Fibroblast of villous mesenchyme (primary cell): ENCODE data around the gene NAGLU. TPM values are rescaled to one million over a fixed set of nuclear protein-coding genes. Genes with fewer than 3 reads are reported as not detected.

Experiments used
- DNase-seq: peaks from one replicate; pipeline ENCODE4 v3.0.0-alpha.2; 2010; ENCODE audit warnings: low read depth
- H3K4me3 ChIP-seq: 2 replicates; pipeline ENCODE4 v1.5.1; 2011; ENCODE audit warnings: low read depth, mild to moderate bottlenecking, low read length
- small RNA-seq: library from RNA; depleted of rRNA; stranded (forward); fragments of <200 nt; gene quantifications from one replicate; pipeline ENCODE3, GENCODE V24; 2012
- total RNA-seq: library from RNA; depleted of rRNA; stranded (reverse); fragments of >200 nt; gene quantifications from 2 replicates; pipeline ENCODE4 v1.2.3, GENCODE V29; 2012
- TF ChIP-seq, protein P1 (sequence below): IDR thresholded peaks from 2 replicates; pipeline ENCODE4 v1.5.1; 2012; ENCODE audit warnings: low read depth, mild to moderate bottlenecking, low read length; ENCODE audit not compliant: insufficient read depth

Gene NAGLU
- total RNA-seq, 1 donor = 28.5 TPM

DNA sequence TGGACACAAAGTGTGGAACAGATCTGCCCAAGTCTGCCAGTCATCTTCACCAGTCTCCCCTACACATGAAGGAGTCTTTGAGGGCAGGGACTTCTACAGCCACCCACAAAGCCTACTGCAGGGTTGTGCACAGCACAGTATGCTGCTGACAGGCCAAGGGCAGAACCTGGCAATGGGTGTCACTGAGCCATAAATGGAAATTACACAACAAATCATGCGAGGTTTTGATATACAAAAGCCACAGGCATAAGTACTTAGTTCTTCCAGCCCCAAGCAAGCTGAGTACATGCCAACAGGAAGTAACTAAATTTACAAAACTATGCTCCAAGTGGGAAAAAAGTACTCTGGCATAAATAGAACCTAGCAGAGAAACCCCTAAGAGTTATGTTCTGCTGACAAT, 49.3 kb downstream of the NAGLU start:
- no peak overlapping the region for H3K4me3 ChIP-seq
- DNase-seq = no peak
- TF ChIP-seq, protein P1, sequence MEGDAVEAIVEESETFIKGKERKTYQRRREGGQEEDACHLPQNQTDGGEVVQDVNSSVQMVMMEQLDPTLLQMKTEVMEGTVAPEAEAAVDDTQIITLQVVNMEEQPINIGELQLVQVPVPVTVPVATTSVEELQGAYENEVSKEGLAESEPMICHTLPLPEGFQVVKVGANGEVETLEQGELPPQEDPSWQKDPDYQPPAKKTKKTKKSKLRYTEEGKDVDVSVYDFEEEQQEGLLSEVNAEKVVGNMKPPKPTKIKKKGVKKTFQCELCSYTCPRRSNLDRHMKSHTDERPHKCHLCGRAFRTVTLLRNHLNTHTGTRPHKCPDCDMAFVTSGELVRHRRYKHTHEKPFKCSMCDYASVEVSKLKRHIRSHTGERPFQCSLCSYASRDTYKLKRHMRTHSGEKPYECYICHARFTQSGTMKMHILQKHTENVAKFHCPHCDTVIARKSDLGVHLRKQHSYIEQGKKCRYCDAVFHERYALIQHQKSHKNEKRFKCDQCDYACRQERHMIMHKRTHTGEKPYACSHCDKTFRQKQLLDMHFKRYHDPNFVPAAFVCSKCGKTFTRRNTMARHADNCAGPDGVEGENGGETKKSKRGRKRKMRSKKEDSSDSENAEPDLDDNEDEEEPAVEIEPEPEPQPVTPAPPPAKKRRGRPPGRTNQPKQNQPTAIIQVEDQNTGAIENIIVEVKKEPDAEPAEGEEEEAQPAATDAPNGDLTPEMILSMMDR = no peak

DNA sequence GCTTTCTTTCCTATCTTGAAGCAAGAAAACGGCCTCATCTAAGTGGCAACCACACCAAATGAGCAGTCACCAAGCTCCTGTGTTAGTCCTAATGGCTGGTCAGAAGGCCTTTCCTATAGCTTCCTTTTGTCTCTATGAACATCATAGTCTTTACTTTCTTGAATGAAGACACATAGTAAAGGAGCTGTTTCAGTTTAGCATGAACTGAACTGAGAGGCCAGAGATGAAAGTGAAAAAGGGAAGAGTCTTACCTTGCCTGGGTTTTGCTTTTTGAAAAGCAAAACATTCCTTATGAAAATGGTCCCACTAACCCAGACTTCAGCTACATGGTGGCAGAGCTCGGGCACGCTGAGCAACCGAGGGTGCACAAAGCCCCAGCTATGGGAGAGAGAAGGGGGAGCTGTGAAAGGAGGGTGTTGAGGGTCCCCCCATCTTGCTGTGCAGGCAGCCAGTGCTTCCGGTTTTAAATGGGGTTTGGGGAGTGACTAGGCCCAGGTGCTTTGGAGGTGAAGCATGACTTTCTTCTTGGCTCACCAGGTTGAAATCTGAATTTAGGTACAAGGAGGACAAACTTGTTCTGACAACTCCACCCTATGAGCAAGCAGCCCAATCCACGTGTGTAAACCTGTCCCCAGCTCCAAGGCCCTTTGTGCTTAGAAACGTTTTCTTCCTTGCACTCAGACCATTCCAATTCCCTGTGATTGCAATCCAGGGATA, 50.6 kb downstream of the NAGLU start:
- H3K4me3 ChIP-seq = no peak overlapping the region
- TF ChIP-seq, protein P1 = no peak
- no peak for DNase-seq

DNA sequence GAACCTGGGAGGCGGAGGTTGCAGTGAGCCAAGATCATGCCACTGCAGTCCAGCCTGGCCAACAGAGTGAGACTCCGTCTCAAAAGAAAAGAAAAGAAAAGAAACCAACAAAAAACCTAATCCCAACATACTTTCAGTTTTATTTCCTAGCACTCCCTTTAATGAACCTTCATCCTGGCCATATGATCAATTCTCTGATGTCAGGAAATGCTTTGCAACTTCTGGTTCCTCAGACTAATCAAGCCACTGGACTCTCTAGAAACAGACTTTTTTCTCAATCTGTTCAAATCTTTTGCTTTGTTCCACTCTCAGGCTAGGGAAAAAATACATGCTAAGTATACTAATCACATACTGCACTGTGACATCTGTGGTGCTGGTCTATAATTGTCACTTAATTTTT, 54.8 kb downstream of the NAGLU start:
- no peak overlapping the region for H3K4me3 ChIP-seq
- TF ChIP-seq, protein P1 = no peak
- DNase-seq = no peak

DNA sequence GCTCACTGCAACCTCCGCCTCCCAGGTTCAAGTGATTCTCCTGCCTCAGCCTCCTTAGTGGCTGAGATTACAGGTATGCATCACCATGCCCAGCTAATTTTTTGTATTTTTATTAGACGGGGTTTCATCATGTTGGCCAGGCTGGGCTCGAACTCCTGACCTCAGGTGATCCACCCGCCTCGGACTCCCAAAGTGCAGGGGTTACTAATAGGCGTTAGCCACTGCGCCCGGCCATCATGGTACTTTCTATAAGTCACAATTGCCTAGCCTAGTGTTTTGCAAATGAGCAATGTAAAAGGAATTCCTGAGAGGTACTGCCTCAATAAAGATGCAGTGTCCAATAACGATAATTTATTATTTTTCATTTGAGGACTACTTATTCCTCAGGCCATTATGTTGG, 55.4 kb downstream of the NAGLU start:
- TF ChIP-seq, protein P1 = no peak
- no peak overlapping the region for H3K4me3 ChIP-seq
- no peak for DNase-seq

Small RNA genes lying within 50 kb of the gene (small RNA-seq; reads per million reads assigned to genes)
- gene MIR548AT = 0.28 reads per million

Other genes with a start within 250 kb of the NAGLU start
- gene STAT5A, start 247.7 kb upstream of the NAGLU start, total RNA-seq = 13.8 and 16.1 TPM in 2 replicates
- gene STAT3, start 147.8 kb upstream of the NAGLU start, total RNA-seq = 113 and 180 TPM in 2 replicates
- 988 and 1,007 TPM in 2 replicates for gene CAVIN1, start 113.0 kb upstream of the NAGLU start, total RNA-seq
- 66.4 and 82.5 TPM in 2 replicates for gene ATP6V0A1, start 77.4 kb upstream of the NAGLU start, total RNA-seq
- gene HSD17B1, start 16.7 kb downstream of the NAGLU start, total RNA-seq = 3.5 and 11.9 TPM in 2 replicates
- 18.0 and 22.0 TPM in 2 replicates for gene COASY, start 25.9 kb downstream of the NAGLU start, total RNA-seq
- 31.2 and 47.5 TPM in 2 replicates for gene MLX, start 30.9 kb downstream of the NAGLU start, total RNA-seq
- gene PSMC3IP, start 41.5 kb downstream of the NAGLU start, total RNA-seq = 3.9 and 4.8 TPM in 2 replicates
- 59.9 and 80.3 TPM in 2 replicates for gene RETREG3, start 73.1 kb downstream of the NAGLU start, total RNA-seq
- 36.1 and 52.2 TPM in 2 replicates for gene TUBG1, start 73.4 kb downstream of the NAGLU start, total RNA-seq
- gene TUBG2, start 123.0 kb downstream of the NAGLU start, total RNA-seq = 11.7 and 13.2 TPM in 2 replicates
- 13.8 and 15.1 TPM in 2 replicates for gene PLEKHH3, start 140.8 kb downstream of the NAGLU start, total RNA-seq
- gene CCR10, start 145.6 kb downstream of the NAGLU start, total RNA-seq = 4.5 and 6.5 TPM in 2 replicates
- gene CNTNAP1, start 146.3 kb downstream of the NAGLU start, total RNA-seq = 45.4 and 60.5 TPM in 2 replicates
- 16.8 and 22.0 TPM in 2 replicates for gene EZH1, start 208.8 kb downstream of the NAGLU start, total RNA-seq
- gene RAMP2, start 225.0 kb downstream of the NAGLU start, total RNA-seq = not detected in 2 replicates
- gene VPS25, start 237.2 kb downstream of the NAGLU start, total RNA-seq = 52.2 and 53.1 TPM in 2 replicates
- gene WNK4, start 244.4 kb downstream of the NAGLU start, total RNA-seq = 1.3 and 3.9 TPM in 2 replicates